ENCODE data around the gene ZAP70. TPM values are rescaled to one million over a fixed set of nuclear protein-coding genes. Genes with fewer than 3 reads are reported as not detected.

Gene ZAP70
- total and polyA plus RNA-seq, 8 donors = 1.1 to 78.2 (median 4.1) TPM

- WGBS, 5 donors = 94 to 97% (median 96%) methylated on average over 9 of the region's 9 CpGs
- peaks cover 0 to 6% (median 2%) of the 10 kb centered on the region in 4 donors for H3K4me1 ChIP-seq
- DNase-seq = no peak
- no peak overlapping the region for H3K4me3 ChIP-seq
- H3K9me3 ChIP-seq = no peaks in the 10 kb centered on the region
- no peak for TF ChIP-seq POLR2A (IDR thresholded peaks at IDR 0.05)
- TF ChIP-seq EP300 (IDR thresholded peaks at IDR 0.05) = no peak
- no peak for TF ChIP-seq CTCF (IDR thresholded peaks at IDR 0.05)
- TF ChIP-seq POLR2AphosphoS5 (IDR thresholded peaks at IDR 0.05) = no peak
- no peaks in the 10 kb centered on the region for H3K36me3 ChIP-seq
- no peaks in the 10 kb centered on the region for H3K27me3 ChIP-seq
- H3K27ac ChIP-seq = no peak overlapping the region
- intact Hi-C loops (cut with DNase I; ENCODE audit: low total_unique reads) = no loop called here
These were observed 25.0 kb downstream of the ZAP70 start for GRCh38 chr2:97738179-97739019.

DNA sequence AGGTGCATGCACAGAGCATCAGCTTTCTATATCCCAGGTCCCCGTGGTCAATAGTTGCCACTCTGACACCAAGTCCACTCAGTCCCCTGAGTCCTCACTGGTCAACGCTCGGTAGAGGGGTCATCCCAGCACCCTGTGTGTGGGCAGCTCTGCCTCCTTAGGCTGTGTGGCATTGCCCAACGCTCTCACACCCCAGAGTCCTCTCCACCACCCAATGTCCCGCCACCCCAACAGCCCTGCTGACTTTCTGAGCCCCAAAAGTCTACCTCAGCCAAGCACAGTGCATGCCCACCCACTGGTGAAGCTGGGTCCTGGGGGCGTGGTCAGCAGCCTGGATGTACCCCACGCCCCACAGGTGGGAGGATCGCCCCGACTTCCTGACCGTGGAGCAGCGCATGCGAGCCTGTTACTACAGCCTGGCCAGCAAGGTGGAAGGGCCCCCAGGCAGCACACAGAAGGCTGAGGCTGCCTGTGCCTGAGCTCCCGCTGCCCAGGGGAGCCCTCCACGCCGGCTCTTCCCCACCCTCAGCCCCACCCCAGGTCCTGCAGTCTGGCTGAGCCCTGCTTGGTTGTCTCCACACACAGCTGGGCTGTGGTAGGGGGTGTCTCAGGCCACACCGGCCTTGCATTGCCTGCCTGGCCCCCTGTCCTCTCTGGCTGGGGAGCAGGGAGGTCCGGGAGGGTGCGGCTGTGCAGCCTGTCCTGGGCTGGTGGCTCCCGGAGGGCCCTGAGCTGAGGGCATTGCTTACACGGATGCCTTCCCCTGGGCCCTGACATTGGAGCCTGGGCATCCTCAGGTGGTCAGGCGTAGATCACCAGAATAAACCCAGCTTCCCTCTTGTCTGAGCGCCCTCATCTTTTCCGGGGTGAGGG lies 25.9 kb downstream of the ZAP70 start:
- intact Hi-C loops (cut with DNase I; ENCODE audit: low total_unique reads) = no loop called here
- TF ChIP-seq CTCF (IDR thresholded peaks at IDR 0.05) (no peak), POLR2AphosphoS5 (IDR thresholded peaks at IDR 0.05) (no peak), POLR2A (IDR thresholded peaks at IDR 0.05) (no peak), EP300 (IDR thresholded peaks at IDR 0.05) (no peak)
- H3K27me3 ChIP-seq = no peaks in the 10 kb centered on the region
- H3K36me3 ChIP-seq = peaks cover 0 to 7% (median 7%) of the 10 kb centered on the region in 4 donors
- H3K4me1 ChIP-seq = peaks cover 0 to 6% (median 2%) of the 10 kb centered on the region in 4 donors
- H3K27ac ChIP-seq = no peak overlapping the region
- no peaks in the 10 kb centered on the region for H3K9me3 ChIP-seq
- 81 to 92% (median 87%) methylated on average over 17 to 23 of the region's 23 CpGs for WGBS, 5 donors
- DNase-seq = no peak
- H3K4me3 ChIP-seq = no peak overlapping the region

DNA sequence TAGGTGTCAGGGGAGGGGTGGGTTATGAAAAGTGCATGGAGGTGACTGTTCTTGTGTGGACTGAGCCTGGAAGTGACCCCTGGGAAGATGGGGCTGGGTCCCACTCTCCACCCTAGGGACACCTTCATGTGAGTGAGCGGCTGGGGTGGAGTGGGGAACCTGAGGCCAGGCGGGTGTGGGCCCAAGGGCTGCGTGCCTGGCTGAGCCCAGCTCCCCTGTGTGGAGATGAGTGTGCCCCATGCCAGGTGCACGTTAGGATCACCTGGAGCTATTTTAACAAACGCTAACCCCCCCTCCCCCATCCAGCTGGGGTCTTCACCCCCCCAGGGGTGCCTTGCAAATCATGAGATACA lies 26.5 kb downstream of the ZAP70 start:
- H3K27ac ChIP-seq = no peak overlapping the region
- H3K27me3 ChIP-seq = no peaks in the 10 kb centered on the region
- H3K4me3 ChIP-seq = no peak overlapping the region
- H3K9me3 ChIP-seq = no peaks in the 10 kb centered on the region
- DNase-seq = no peak
- 72 to 94% (median 85%) methylated on average over 5 of the region's 5 CpGs for WGBS, 5 donors
- intact Hi-C loops (cut with DNase I; ENCODE audit: low total_unique reads) = no loop called here
- peaks cover 0 to 9% (median 8%) of the 10 kb centered on the region in 4 donors for H3K36me3 ChIP-seq
- peaks cover 0 to 6% (median 2%) of the 10 kb centered on the region in 4 donors for H3K4me1 ChIP-seq
- TF ChIP-seq EP300 (IDR thresholded peaks at IDR 0.05) = no peak
- TF ChIP-seq POLR2A (IDR thresholded peaks at IDR 0.05) = no peak
- no peak for TF ChIP-seq POLR2AphosphoS5 (IDR thresholded peaks at IDR 0.05)
- TF ChIP-seq CTCF (IDR thresholded peaks at IDR 0.05) = no peak

GRCh38 chr2:97740590-97741182 lies 27.3 kb downstream of the ZAP70 start:
- Histone ChIP-seq H3K4me3 (no peak overlapping the region), H3K27ac (no peak overlapping the region), H3K36me3 (peaks cover 0 to 9% (median 8%) of the 10 kb centered on the region in 4 donors), H3K9me3 (no peaks in the 10 kb centered on the region), H3K27me3 (no peaks in the 10 kb centered on the region), H3K4me1 (peaks cover 0 to 12% (median 5%) of the 10 kb centered on the region in 4 donors)
- intact Hi-C loops (cut with DNase I; ENCODE audit: low total_unique reads) = no loop called here
- 26 to 41% (median 28%) methylated on average over 19 of the region's 19 CpGs for WGBS, 5 donors
- peak; percentile 52 to 71 for DNase-seq
- TF ChIP-seq POLR2AphosphoS5 (IDR thresholded peaks at IDR 0.05) = no peak
- TF ChIP-seq CTCF (IDR thresholded peaks at IDR 0.05) = peak in 5 of 7 experiments; percentile 54 to 71 (median 58)
- no peak for TF ChIP-seq EP300 (IDR thresholded peaks at IDR 0.05)
- no peak for TF ChIP-seq POLR2A (IDR thresholded peaks at IDR 0.05)
